ENCODE measurements around the gene OR52A1. TPM values are rescaled to one million over a fixed set of nuclear protein-coding genes. Genes with fewer than 3 reads are reported as not detected.
"Not testable (repeated sequence)": the region's sequence is repeated elsewhere in the genome, so short reads cannot be mapped to it uniquely, and the experiment has no call there.

Gene OR52A1
- not detected for total RNA-seq

GRCh38 chr11:5154657-5155056 is at the start of gene OR52A1:
OR52A1 (minus strand) TSS chr11:5154757; CDS start chr11:5152369, 2,388 bp downstream.
- Mint-ChIP-seq H3K36me3 (no peaks in the 10 kb centered on the region), H3K9me3 (peaks cover 4% of the 10 kb centered on the region), H3K4me1 (ENCODE audit: low read depth) (no peaks in the 10 kb centered on the region), H3K4me3 (no peak within 1 kb of the TSS), H3K27me3 (no peaks in the 10 kb centered on the region), H3K27ac (no peak within 1 kb of the TSS)
- DNase-seq: no peak
- POLR2A ChIA-PET: no interaction called here
- intact Hi-C loops (cut with micrococcal nuclease): no loop called here
- CTCF ChIA-PET: no interaction called here

- Mint-ChIP-seq H3K27me3 (no peaks in the 10 kb centered on the region), H3K27ac (no peak overlapping the region), H3K4me3 (no peak overlapping the region), H3K36me3 (no peaks in the 10 kb centered on the region), H3K4me1 (ENCODE audit: low read depth) (no peaks in the 10 kb centered on the region), H3K9me3 (no peaks in the 10 kb centered on the region)
- ChIA-PET CTCF (no interaction called here), POLR2A (no interaction called here)
- intact Hi-C loops (cut with micrococcal nuclease): no loop called here
- DNase-seq: no peak
Measured at GRCh38 chr11:5203366-5203765, 48.8 kb upstream of the OR52A1 start.

GRCh38 chr11:5200582-5200981 is 46.0 kb upstream of the OR52A1 start, which contains the start of gene OR51V1:
OR51V1 (minus strand) TSS chr11:5200682; CDS start chr11:5200682, 0 bp downstream.
- no peak for DNase-seq
- POLR2A ChIA-PET: no interaction called here
- Mint-ChIP-seq H3K27ac (no peak within 1 kb of the TSS), H3K27me3 (no peaks in the 10 kb centered on the region), H3K4me3 (no peak within 1 kb of the TSS), H3K4me1 (ENCODE audit: low read depth) (no peaks in the 10 kb centered on the region), H3K9me3 (no peaks in the 10 kb centered on the region), H3K36me3 (no peaks in the 10 kb centered on the region)
- intact Hi-C loops (cut with micrococcal nuclease): no loop called here
- CTCF ChIA-PET: no interaction called here

- intact Hi-C loops (cut with micrococcal nuclease): no loop called here
- Mint-ChIP-seq H3K4me3 (no peak overlapping the region), H3K9me3 (peaks cover 2% of the 10 kb centered on the region), H3K4me1 (ENCODE audit: low read depth) (no peaks in the 10 kb centered on the region), H3K36me3 (no peaks in the 10 kb centered on the region), H3K27me3 (no peaks in the 10 kb centered on the region), H3K27ac (no peak overlapping the region)
- ChIA-PET POLR2A (no interaction called here), CTCF (no interaction called here)
- DNase-seq: no peak
Measured at GRCh38 chr11:5198285-5198684, 43.7 kb upstream of the OR52A1 start.

- H3K27ac Mint-ChIP-seq: no peak overlapping the region
- H3K27me3 Mint-ChIP-seq: no peaks in the 10 kb centered on the region
- ChIA-PET CTCF (no interaction called here), POLR2A (no interaction called here)
- intact Hi-C loops (cut with micrococcal nuclease): no loop called here
- H3K9me3 Mint-ChIP-seq: peaks cover 2% of the 10 kb centered on the region
- DNase-seq: no peak
- H3K4me1 Mint-ChIP-seq (ENCODE audit: low read depth): no peaks in the 10 kb centered on the region
- no peak overlapping the region for H3K4me3 Mint-ChIP-seq
- H3K36me3 Mint-ChIP-seq: no peaks in the 10 kb centered on the region
Measured at GRCh38 chr11:5197536-5197935, 43.0 kb upstream of the OR52A1 start.

GRCh38 chr11:5196731-5197130 is 42.2 kb upstream of the OR52A1 start:
- ChIA-PET CTCF (no interaction called here), POLR2A (no interaction called here)
- no peak overlapping the region for H3K4me3 Mint-ChIP-seq
- DNase-seq: no peak
- H3K27ac Mint-ChIP-seq: no peak overlapping the region
- H3K36me3 Mint-ChIP-seq: no peaks in the 10 kb centered on the region
- H3K9me3 Mint-ChIP-seq: peaks cover 2% of the 10 kb centered on the region
- intact Hi-C loops (cut with micrococcal nuclease): no loop called here
- no peaks in the 10 kb centered on the region for H3K4me1 Mint-ChIP-seq (ENCODE audit: low read depth)
- H3K27me3 Mint-ChIP-seq: no peaks in the 10 kb centered on the region

- H3K4me3 Mint-ChIP-seq: no peak overlapping the region
- no peaks in the 10 kb centered on the region for H3K36me3 Mint-ChIP-seq
- intact Hi-C loops (cut with micrococcal nuclease): no loop called here
- CTCF ChIA-PET: no interaction called here
- no peaks in the 10 kb centered on the region for H3K27me3 Mint-ChIP-seq
- no peak for DNase-seq
- peaks cover 2% of the 10 kb centered on the region for H3K9me3 Mint-ChIP-seq
- no peaks in the 10 kb centered on the region for H3K4me1 Mint-ChIP-seq (ENCODE audit: low read depth)
- POLR2A ChIA-PET: no interaction called here
- no peak overlapping the region for H3K27ac Mint-ChIP-seq
Measured at GRCh38 chr11:5196067-5196466, 41.5 kb upstream of the OR52A1 start.

- no peak for DNase-seq
- ChIA-PET POLR2A (no interaction called here), CTCF (no interaction called here)
- Mint-ChIP-seq H3K27me3 (no peaks in the 10 kb centered on the region), H3K4me1 (ENCODE audit: low read depth) (no peaks in the 10 kb centered on the region), H3K27ac (no peak overlapping the region), H3K4me3 (no peak overlapping the region), H3K9me3 (peaks cover 16% of the 10 kb centered on the region), H3K36me3 (no peaks in the 10 kb centered on the region)
- intact Hi-C loops (cut with micrococcal nuclease): no loop called here
Measured at GRCh38 chr11:5192738-5193137, 38.2 kb upstream of the OR52A1 start.

- Mint-ChIP-seq H3K4me3 (no peak overlapping the region), H3K27me3 (no peaks in the 10 kb centered on the region), H3K27ac (no peak overlapping the region), H3K4me1 (ENCODE audit: low read depth) (no peaks in the 10 kb centered on the region), H3K9me3 (peaks cover 14% of the 10 kb centered on the region), H3K36me3 (no peaks in the 10 kb centered on the region)
- ChIA-PET POLR2A (no interaction called here), CTCF (no interaction called here)
- intact Hi-C loops (cut with micrococcal nuclease): no loop called here
- DNase-seq: no peak
Measured at GRCh38 chr11:5188201-5188600, 33.6 kb upstream of the OR52A1 start.

- POLR2A ChIA-PET: no interaction called here
- CTCF ChIA-PET: no interaction called here
- no peak for DNase-seq
- no peaks in the 10 kb centered on the region for H3K36me3 Mint-ChIP-seq
- H3K4me1 Mint-ChIP-seq (ENCODE audit: low read depth): no peaks in the 10 kb centered on the region
- no peak overlapping the region for H3K4me3 Mint-ChIP-seq
- H3K27ac Mint-ChIP-seq: no peak overlapping the region
- no peaks in the 10 kb centered on the region for H3K9me3 Mint-ChIP-seq
- no peaks in the 10 kb centered on the region for H3K27me3 Mint-ChIP-seq
- intact Hi-C loops (cut with micrococcal nuclease): no loop called here
Measured at GRCh38 chr11:5178046-5178837, 23.7 kb upstream of the OR52A1 start.

GRCh38 chr11:5174934-5175333 is 20.4 kb upstream of the OR52A1 start:
- ChIA-PET POLR2A (no interaction called here), CTCF (no interaction called here)
- no peak for DNase-seq
- Mint-ChIP-seq H3K4me3 (no peak overlapping the region), H3K4me1 (ENCODE audit: low read depth) (no peaks in the 10 kb centered on the region), H3K36me3 (no peaks in the 10 kb centered on the region), H3K27me3 (no peaks in the 10 kb centered on the region), H3K27ac (no peak overlapping the region), H3K9me3 (no peaks in the 10 kb centered on the region)
- intact Hi-C loops (cut with micrococcal nuclease): no loop called here

GRCh38 chr11:5171856-5172255 is 17.3 kb upstream of the OR52A1 start:
- Mint-ChIP-seq H3K27me3 (no peaks in the 10 kb centered on the region), H3K27ac (no peak overlapping the region), H3K36me3 (no peaks in the 10 kb centered on the region), H3K4me1 (ENCODE audit: low read depth) (no peaks in the 10 kb centered on the region), H3K4me3 (no peak overlapping the region), H3K9me3 (no peaks in the 10 kb centered on the region)
- intact Hi-C loops (cut with micrococcal nuclease): no loop called here
- DNase-seq: no peak
- ChIA-PET CTCF (no interaction called here), POLR2A (no interaction called here)

- H3K9me3 Mint-ChIP-seq; CTCF ChIA-PET; H3K36me3 Mint-ChIP-seq; DNase-seq; H3K27me3 Mint-ChIP-seq; H3K4me3 Mint-ChIP-seq; intact Hi-C loops (cut with micrococcal nuclease); H3K27ac Mint-ChIP-seq; POLR2A ChIA-PET; H3K4me1 Mint-ChIP-seq (ENCODE audit: low read depth): not testable (repeated sequence)
Measured at GRCh38 chr11:5165898-5166297, 11.3 kb upstream of the OR52A1 start.

All from activated CD4-positive, alpha-beta memory T cell treated with anti-CD3 and anti-CD28 coated beads for 36 hours (primary cell).